Uterus (tissue), 4 donors: ENCODE measurements around the gene RABGAP1. TPM values are rescaled to one million over a fixed set of nuclear protein-coding genes. Genes with fewer than 3 reads are reported as not detected.

Source experiments
- DNase-seq, 2 donors: peaks; one replicate each; pipeline ENCODE4 v3.0.0-alpha.2; 2019 to 2020
- H3K27ac ChIP-seq, 2 donors: fragments of 200-600 bp; sonication (generic); 1 replicate in 1 of 2; 2 replicates in 1 of 2; pipeline ENCODE4 v1.5.1; 2016 to 2018
- H3K27me3 ChIP-seq, 2 donors: fragments of 200-600 bp; sonication (generic); one replicate each; pipeline ENCODE4 v1.5.1; 2018 to 2019; ENCODE audit warnings: control low read depth in 1 of 2
- H3K36me3 ChIP-seq, 2 donors: fragments of 200-600 bp; sonication (generic); one replicate each; pipeline ENCODE4 v1.5.1; 2019; ENCODE audit warnings: control low read depth in 1 of 2
- H3K4me1 ChIP-seq, 2 donors: fragments of 200-600 bp; sonication (generic); one replicate each; pipeline ENCODE4 v1.5.1; 2018 to 2019; ENCODE audit warnings: control low read depth in 1 of 2
- H3K4me3 ChIP-seq, 2 donors: fragments of 200-600 bp; sonication (generic); 1 replicate in 1 of 2; 2 replicates in 1 of 2; pipeline ENCODE4 v1.5.1; 2018 to 2019; ENCODE audit warnings: mild to moderate bottlenecking in 1 of 2
- H3K9me3 ChIP-seq, 2 donors: fragments of 200-600 bp; sonication (generic); one replicate each; pipeline ENCODE4 v1.5.1; 2019; ENCODE audit warnings: control low read depth in 1 of 2
- CTCF ChIP-seq, 4 experiments: fragments of 200-600 bp in 2 of 4; fragments of 450-650 bp in 2 of 4; sonication (generic) in 2 of 4; IDR thresholded peaks; one replicate each; pipeline ENCODE4 v1.5.1; 2016 to 2019; ENCODE audit warnings: antibody characterized with exemption in 4 of 4, mild to moderate bottlenecking in 2 of 4, moderate library complexity in 1 of 4
- POLR2A ChIP-seq, 2 donors: fragments of 450-650 bp; IDR thresholded peaks; one replicate each; pipeline ENCODE4 v1.6.1; 2016; ENCODE audit warnings: antibody characterized with exemption in 2 of 2, mild to moderate bottlenecking in 1 of 2, moderate library complexity in 1 of 2
- intact Hi-C: fragments of 100-400 bp; cut with DNase I; formaldehyde crosslinking; loops from one replicate; pipeline ENCODE4 v1.15.1; 2023; ENCODE audit warnings: low total_unique reads
- total RNA-seq, 4 donors: library from RNA; depleted of rRNA in 3 of 4; stranded (reverse); fragments of >200 nt in 3 of 4; gene quantifications; one replicate each; pipeline versions ENCODE4 v1.1.0 to v1.2.4, GENCODE V29; 2014 to 2023
- donor health status: DM: yes; HTN: yes; CAD: no.

The RABGAP1 gene
- total RNA-seq, 4 donors from 2014 or later: 81.2 to 107 (median 91.0) TPM

GRCh38 chr9:123089790-123090189 lies 149.0 kb downstream of the RABGAP1 start:
- H3K27ac ChIP-seq: no peak overlapping the region
- H3K36me3 ChIP-seq: no peaks in the 10 kb centered on the region

GRCh38 chr9:123090198-123090896 lies 149.5 kb downstream of the RABGAP1 start:
- Histone ChIP-seq H3K9me3 (no peaks in the 10 kb centered on the region), H3K27me3 (no peaks in the 10 kb centered on the region), H3K36me3 (no peaks in the 10 kb centered on the region), H3K27ac (no peak overlapping the region), H3K4me1 (no peaks in the 10 kb centered on the region), H3K4me3 (no peak overlapping the region)
- DNase-seq: no peak
- TF ChIP-seq POLR2A (IDR thresholded peaks at IDR 0.05) (no peak), CTCF (IDR thresholded peaks at IDR 0.05) (no peak)
- intact Hi-C loops: no loop called here

More at GRCh38 chr9:123089790-123090189, 149.0 kb downstream of the RABGAP1 start:
- Histone ChIP-seq H3K9me3 (no peaks in the 10 kb centered on the region), H3K4me3 (no peak overlapping the region), H3K27me3 (no peaks in the 10 kb centered on the region), H3K4me1 (no peaks in the 10 kb centered on the region)
- intact Hi-C loops: no loop called here
- TF ChIP-seq CTCF (IDR thresholded peaks at IDR 0.05): no peak
- TF ChIP-seq POLR2A (IDR thresholded peaks at IDR 0.05): no peak
- no peak for DNase-seq

GRCh38 chr9:123090956-123091355 lies 150.1 kb downstream of the RABGAP1 start:
- no peaks in the 10 kb centered on the region for H3K9me3 ChIP-seq
- H3K4me1 ChIP-seq: no peaks in the 10 kb centered on the region
- no peak overlapping the region for H3K4me3 ChIP-seq
- H3K36me3 ChIP-seq: no peaks in the 10 kb centered on the region
- no peaks in the 10 kb centered on the region for H3K27me3 ChIP-seq
- H3K27ac ChIP-seq: no peak overlapping the region
- DNase-seq: no peak
- intact Hi-C loops: no loop called here
- TF ChIP-seq POLR2A (IDR thresholded peaks at IDR 0.05) (no peak), CTCF (IDR thresholded peaks at IDR 0.05) (no peak)

- TF ChIP-seq CTCF (IDR thresholded peaks at IDR 0.05) (no peak), POLR2A (IDR thresholded peaks at IDR 0.05) (no peak)
- no peaks in the 10 kb centered on the region for H3K9me3 ChIP-seq
- no peaks in the 10 kb centered on the region for H3K27me3 ChIP-seq
- H3K4me1 ChIP-seq: no peaks in the 10 kb centered on the region
- no peaks in the 10 kb centered on the region for H3K36me3 ChIP-seq
- no peak for DNase-seq
- no peak overlapping the region for H3K4me3 ChIP-seq
- H3K27ac ChIP-seq: no peak overlapping the region
- intact Hi-C loops: no loop called here
Observed at GRCh38 chr9:123091459-123091858, 150.6 kb downstream of the RABGAP1 start.

- H3K27me3 ChIP-seq: no peaks in the 10 kb centered on the region
- no peak for TF ChIP-seq POLR2A (IDR thresholded peaks at IDR 0.05)
- no peak for TF ChIP-seq CTCF (IDR thresholded peaks at IDR 0.05)
- H3K36me3 ChIP-seq: no peaks in the 10 kb centered on the region
- H3K9me3 ChIP-seq: no peaks in the 10 kb centered on the region
- no peak overlapping the region for H3K4me3 ChIP-seq
- intact Hi-C loops: no loop called here
- H3K27ac ChIP-seq: no peak overlapping the region
- no peak for DNase-seq
- H3K4me1 ChIP-seq: no peaks in the 10 kb centered on the region
Observed at GRCh38 chr9:123093141-123093540, 152.3 kb downstream of the RABGAP1 start.
